ENCODE measurements around the gene C6orf52. TPM values are rescaled to one million over a fixed set of nuclear protein-coding genes. Genes with fewer than 3 reads are reported as not detected.

C6orf52 gene
- total and polyA plus RNA-seq, 2 of the 13 experiments (the other 11 are each of a cell fraction or from before 2014, with no cell fraction given): 0.50 to 0.53 TPM

- 0 out of 2 replicates have a peak, but pooled peaks have one; percentile 37 for TF ChIP-seq PRDM15 (CRISPR knock-in tag; IDR thresholded peaks at IDR 0.05)
- TF ChIP-seq ZNF75D (CRISPR knock-in tag; IDR thresholded peaks at IDR 0.05; ENCODE audit: borderline replicate concordance): no peak
- TF ChIP-seq ZNF552 (CRISPR knock-in tag; IDR thresholded peaks at IDR 0.05; ENCODE audit: borderline replicate concordance): no peak
- TF ChIP-seq PTBP1 (IDR thresholded peaks at IDR 0.05; ENCODE audit: low read depth, low read length, poor library complexity, severe bottlenecking): peak; percentile 100
- peak; percentile 92 for TF ChIP-seq PHF21A (CRISPR knock-in tag; IDR thresholded peaks at IDR 0.05)
- TF ChIP-seq ZNF597 (CRISPR knock-in tag; IDR thresholded peaks at IDR 0.05): no peak
- peak; percentile 49; the same call in 1 of the 2 replicates for TF ChIP-seq NR2F2 (IDR thresholded peaks at IDR 0.05; ENCODE audit: borderline replicate concordance, low read depth)
- peak; percentile 79; the same call in 1 of the 2 replicates for TF ChIP-seq HOXA5 (CRISPR knock-in tag; IDR thresholded peaks at IDR 0.05)
- peak; percentile 91 for TF ChIP-seq ZBTB25 (CRISPR knock-in tag; IDR thresholded peaks at IDR 0.05)
- TF ChIP-seq GTF2F1 (IDR thresholded peaks at IDR 0.05; ENCODE audit: low read length): 0 out of 2 replicates have a peak, but pooled peaks have one; percentile 72
- 0 out of 2 replicates have a peak, but pooled peaks have one; percentile 9 for TF ChIP-seq TEF (CRISPR knock-in tag; IDR thresholded peaks at IDR 0.05)
- TF ChIP-seq ZNF142 (CRISPR knock-in tag; IDR thresholded peaks at IDR 0.05): peak; percentile 68; the same call in 1 of the 2 replicates
- TF ChIP-seq ATF7-NPFF (CRISPR knock-in tag; IDR thresholded peaks at IDR 0.05; ENCODE audit: low read depth): peak; percentile 26; the same call in 1 of the 2 replicates
- TF ChIP-seq MZF1 (CRISPR knock-in tag; IDR thresholded peaks at IDR 0.05; ENCODE audit: borderline replicate concordance): no peak
These were observed at the start of gene C6orf52, which contains the start of gene PAK1IP1 (continued) for GRCh38 chr6:10694302-10695085.
